ENCODE measurements around the gene HOXB3.

The HOXB3 gene

DNA sequence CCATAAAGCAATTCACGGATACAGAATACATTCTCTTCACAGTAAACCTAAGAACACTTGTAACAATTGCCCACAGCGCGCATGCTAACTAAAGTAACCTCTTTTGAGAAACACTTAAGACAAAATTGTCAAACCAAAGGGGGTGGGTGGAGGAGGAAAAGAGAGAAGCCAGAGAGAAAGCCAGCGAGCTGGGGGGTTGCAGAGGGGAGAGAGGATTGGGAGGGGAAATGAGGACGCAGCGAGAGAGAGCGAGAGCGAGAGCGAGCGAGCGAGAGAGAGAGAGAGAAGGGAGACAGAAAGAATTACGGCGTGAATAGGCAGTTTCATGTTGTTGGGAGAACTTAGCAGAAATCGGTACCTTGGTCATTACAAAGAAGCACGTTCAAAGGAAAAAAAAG is 22.4 kb upstream of the HOXB3 start:
- no peak for DNase-seq (ENCODE audit: low read depth)

DNA sequence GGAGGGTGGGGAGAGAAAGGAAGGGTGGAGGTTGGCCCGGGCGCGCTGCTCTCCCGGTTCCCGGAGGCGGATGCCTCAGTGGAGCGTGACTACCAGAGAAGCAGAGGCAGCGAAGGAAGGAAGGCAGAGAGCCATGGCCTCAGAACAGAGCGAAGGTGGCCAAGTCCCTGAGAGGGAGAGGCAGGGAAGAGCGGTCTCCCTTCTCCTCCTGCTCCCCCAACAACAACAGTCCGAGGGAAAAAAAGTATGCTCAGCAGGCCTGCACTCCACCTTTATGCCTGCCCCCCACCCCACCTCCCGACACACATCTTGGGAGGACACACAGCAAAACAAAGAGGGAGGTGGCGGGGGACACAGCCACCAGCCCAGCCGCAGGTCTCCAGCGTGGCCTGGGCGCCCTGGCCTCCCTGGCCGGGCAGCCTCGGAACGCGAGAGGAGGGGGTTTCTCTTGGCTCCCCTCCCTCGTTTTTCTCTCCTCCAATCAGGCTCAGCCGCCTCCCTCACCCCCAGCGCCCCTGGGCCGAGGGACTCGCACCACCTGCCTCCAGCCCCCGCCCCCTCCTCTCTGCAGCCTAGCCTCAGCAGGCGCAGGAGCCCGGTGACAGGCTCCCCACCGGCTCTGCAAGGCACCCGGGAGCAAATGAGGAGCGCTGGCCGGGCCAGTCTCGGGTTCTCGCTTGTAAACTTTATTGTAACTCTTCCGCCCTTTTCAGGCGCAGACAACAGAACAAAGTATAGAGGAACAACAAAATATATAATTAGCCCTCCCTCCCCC is 21.8 kb upstream of the HOXB3 start:
- no peak for DNase-seq (ENCODE audit: low read depth)

DNA sequence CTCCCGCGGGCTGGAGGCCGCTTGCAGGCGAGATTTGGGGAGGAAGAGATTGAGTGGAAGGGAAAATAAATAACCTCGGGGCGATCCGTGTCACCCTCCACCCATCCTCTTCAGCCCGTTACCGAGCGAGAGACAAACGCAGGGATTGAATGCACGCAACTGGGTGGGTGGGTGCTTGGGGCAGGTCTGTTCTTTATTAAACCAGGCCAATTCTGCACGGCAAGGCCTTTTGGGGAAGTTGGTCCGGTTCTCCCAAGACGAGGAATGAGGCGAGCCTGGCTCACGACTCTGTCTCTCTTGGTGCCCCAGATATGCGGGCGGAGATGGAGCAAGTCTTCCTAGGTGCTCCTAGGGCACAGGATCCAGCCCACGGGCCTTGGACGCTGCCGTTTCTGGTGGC is 21.2 kb upstream of the HOXB3 start:
- no peak for DNase-seq (ENCODE audit: low read depth)

DNA sequence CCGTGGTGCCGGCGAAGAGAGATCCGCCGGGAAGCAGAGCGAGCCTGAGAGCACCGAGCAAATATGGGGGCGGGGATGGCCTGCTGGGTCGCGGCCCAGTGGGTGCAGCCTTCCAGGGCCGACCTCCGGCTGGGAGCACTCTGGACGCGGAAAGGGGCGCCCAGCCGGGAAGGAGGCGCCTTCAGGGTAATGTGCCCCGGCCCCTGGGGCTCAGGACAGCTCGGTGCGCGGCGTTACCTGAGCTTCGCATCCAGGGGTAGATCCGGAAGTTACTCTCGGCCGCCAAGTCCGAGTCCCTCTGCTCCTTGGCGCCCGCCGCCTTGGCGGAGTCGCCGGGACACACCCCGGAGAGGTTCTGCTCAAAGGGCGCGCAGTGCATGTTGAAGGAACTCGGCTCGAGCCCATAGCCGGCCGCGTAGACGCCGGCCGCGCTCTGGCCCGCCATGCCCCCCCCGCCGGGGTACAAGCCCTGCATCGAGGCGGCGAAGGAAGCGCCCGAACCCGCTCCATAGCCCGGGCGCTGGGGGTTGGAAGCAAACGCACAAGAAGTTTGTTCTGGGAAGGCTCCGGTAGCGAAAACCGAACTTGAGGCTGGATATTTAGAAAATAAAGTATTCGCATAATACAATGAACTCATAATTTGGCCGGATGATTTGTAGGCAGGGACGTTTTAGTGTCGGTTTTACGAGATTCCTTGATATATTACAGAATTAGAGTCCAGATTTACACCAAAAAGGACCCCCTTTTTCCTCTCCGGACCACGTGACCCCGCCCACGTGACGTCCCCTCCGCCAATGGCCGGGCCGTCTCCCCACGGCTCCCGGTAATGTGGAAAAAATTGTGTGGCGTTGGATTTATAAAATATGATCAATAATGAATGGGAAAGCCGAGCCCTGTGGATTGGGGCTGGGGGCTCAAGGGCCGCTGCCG is 20.5 kb upstream of the HOXB3 start, which contains the start of gene HOXB7:
TSS of gene HOXB7 (minus strand) at position 736 of the 930 bp plus-strand sequence. CDS start at position 637, 99 bp downstream.
- DNase-seq (ENCODE audit: low read depth), result peak; percentile 55

DNA sequence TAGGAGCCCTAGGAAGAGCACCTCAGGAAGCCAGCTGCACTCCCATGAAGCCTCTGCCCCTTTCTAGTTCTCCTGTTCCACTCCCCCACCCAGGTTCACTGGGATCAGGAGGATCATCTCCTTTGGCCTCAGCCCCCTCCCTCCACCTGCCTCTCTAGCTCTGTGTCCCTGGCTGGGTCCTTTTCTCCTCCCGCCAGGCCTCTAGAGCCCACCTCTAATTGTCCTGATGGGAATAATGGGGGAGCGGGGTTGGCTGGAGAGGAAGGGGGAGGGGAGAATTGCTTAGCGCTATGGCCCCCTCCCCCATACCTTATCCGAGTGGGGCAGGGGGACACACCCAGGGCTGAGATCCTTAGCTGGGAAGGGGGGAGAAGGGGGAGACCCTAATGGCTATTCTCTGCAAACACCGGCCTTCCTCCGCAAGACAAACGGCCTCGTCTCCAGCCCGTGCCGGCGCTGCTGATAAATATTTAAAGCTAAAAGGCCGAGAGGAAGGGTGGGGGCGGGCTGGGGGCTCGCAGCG is 19.8 kb upstream of the HOXB3 start:
- no peak for DNase-seq (ENCODE audit: low read depth)

DNA sequence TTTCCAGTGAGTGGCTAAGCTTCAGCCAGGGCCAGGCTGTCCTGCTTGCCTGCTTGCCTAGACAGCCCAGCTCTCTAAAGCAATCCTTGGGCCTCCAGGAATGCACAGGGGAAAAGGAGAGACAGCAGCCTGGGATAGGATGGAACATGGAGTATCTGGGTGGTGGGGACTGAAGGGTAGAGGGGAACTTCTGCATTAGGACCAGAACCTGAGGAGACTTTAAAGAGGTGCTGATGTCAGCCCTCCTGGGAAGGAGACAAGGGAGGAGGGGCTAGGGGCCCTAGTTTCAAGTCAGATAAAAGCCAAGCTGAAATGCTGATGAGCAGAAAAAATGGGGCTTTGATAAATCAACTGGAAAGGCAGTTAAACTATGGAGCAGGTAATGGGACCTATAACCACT is 19.0 kb upstream of the HOXB3 start:
- DNase-seq (ENCODE audit: low read depth), result no peak

DNA sequence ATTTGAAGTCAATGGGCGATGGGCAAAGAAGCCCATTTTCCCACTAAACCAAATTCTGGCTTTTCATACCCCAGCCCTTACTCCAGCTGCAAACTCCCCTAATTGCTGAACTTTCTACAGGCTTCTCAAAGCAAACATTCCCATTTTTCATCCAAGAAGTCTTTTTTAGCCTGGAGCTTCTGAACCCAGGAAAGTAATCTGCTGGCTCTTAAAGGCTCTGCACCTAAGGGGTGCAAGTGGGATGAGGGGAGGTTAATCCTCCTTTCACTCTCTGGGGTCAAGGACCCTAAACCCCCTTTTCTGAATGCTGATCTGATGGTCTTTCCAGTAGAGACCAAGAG is 18.4 kb upstream of the HOXB3 start:
- no peak for DNase-seq (ENCODE audit: low read depth)

DNA sequence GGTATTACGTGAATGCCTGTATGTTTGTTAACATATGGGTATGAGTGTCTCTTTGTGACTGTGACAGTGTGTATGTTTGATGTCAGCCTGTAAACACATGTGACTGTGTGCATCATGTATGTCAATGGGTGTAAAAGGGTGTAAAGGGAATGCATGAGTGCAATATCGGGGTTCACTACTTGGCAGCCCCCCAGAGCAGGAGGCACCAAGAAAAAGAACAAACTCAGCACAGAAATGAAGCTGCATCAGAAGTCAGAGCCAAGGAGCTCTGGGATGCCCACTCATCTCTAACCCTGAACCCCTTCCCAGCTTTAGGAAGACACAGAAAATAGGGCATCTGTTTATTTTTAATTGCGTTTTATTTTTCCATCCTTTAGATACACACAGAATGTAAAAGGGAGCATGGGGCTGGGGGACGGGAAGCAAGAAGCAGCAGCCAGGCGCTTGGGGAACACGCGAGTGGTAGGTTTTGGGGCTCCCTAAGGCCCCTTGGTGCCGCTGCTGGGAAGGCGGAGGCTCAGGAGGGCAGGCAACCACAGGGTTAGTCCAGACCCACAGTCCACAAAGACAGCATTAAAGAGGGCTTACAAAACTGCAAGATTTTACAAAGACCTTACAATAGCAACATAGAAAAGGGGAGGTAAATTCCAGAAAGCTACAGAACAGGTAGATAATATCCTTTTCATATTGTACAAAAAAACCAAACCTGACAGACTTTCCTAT is 17.0 kb upstream of the HOXB3 start:
- no peak for DNase-seq (ENCODE audit: low read depth)

DNA sequence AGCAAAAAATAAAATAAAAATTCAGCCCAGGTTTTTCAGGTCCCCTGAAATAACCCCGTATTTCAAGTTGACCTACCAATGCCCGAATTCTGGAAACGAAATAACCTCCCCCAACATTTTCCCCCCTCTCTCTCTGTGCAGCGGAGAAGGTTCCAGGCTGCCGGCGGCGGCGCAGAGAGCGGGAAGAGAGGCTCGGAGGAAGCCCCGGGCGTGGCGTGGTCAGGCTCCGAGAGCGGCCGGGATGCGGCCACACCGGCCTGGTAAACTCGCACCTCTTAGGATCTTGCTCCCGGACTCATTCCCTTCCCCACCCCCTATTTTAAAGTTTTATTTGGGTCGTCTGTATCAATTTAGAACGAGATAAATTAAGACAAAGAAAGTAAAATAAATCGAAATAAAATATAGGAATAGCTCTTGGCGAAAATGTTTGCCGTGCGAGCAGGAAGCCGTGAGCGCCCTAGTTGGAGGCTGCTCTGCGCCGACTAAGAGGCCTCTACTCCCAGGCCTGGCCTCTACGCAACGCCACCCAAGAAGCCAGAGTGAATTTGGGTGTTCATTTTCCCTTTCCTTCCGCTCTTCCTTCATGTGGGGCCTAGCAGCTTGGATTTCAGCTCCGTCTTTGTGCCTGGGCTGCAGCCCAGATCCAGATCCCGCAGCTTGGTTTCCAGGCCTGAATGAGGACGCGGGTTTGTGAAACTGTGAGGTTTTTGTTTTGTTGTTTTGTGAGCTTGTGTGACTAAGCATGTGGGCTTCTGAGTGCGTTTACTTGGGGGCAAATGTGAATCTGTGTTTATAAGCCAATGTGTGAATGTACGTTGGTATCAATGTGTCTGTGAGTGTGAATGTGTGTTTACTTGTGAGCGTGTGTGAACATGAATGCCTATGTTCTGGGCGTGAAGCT is 16.2 kb upstream of the HOXB3 start:
- DNase-seq (ENCODE audit: low read depth), result no peak

DNA sequence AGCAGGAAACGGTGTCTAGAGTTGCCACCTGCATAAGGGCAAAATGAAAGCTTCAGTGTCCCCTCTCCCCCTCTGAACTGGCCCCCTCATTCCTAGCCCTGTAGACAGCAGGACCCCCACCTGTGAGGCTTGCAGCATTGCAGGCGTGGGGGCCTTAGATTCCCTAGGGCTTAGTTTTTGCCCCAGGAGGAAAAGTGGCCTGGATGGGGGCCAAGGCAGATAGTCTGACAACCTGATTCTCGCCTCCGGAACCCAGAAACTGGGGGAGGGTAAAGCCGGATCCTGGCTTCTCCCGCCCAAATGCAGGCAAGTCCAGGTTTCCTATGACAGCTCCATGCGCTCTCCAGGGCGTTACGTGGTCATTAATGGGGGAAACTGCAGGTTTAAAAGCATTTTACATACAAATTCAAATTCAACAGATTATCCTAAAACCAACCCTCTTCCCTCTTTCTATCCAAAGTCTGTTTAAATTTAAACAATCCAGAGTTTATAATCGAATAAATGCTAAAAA is 15.4 kb upstream of the HOXB3 start:
- no peak for DNase-seq (ENCODE audit: low read depth)

DNA sequence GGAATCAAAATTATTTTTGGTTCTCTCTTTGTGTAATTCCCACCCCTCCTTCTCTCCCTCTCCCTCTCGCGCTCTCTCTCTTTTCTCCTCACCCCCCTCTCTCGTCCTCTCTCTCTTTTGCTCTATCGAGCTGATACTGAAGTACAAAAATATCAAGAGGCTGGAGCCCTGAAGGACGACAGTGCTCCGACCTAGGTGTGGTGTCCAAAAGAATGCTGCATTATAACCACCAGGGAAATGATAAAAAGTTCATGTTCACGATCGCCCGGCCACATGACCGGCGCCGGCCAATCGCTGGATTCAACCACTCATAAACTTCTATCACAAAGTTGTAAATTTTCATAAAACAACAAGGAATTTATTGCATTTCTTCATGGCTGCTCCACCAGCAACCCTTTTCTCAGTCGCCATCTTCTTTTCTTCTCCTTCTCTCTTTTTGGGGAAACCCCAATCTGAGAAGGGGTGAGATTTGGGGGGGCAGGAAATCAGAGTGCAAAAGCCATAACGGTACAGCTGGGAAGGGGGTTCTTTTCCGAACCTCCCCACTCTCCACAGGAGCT is 14.8 kb upstream of the HOXB3 start, which contains the start of gene HOXB6:
TSS of gene HOXB6 (minus strand) at position 217 of the 560 bp plus-strand sequence. CDS start 6,836 bp downstream, outside the sequence.
- no peak for DNase-seq (ENCODE audit: low read depth)

DNA sequence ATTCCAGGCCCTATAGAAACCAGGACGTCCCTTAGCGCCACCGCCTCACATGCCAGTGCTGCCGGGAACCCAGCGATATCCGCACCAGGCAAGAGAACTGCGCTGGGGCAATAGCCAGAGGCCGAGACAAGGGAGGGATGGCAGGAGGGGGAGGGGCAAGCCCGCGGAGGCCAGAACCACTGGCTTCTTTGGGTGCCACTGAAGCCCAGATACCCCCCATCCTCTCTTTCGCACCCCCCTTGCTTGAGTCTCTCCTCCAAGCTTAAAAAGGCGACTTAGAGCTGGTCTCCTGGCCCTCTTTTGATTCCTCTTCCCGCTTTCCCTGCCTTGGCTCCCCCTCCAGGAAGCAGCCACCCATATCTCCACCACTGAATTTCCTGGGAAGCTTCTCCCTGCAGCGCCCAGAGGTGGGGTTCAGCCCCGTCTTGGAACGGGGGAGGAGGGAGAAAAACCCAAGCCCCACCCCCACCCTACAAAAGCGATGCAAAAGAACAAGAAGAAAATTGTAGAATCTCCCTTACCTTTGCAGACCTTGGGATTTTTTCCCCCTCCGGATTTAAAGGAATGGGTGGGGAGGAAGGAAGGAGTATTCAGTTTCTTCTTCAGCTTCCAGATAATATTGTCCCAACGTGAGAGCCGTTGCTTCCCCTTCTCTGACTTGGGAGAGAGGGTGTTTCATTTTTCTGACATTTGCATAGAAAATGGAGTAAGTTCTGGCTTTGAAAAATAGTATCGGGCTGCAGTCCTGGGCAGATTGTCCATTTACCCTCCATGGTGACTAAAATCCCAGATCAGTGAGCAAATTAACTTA is 14.1 kb upstream of the HOXB3 start:
- no peak for DNase-seq (ENCODE audit: low read depth)

DNA sequence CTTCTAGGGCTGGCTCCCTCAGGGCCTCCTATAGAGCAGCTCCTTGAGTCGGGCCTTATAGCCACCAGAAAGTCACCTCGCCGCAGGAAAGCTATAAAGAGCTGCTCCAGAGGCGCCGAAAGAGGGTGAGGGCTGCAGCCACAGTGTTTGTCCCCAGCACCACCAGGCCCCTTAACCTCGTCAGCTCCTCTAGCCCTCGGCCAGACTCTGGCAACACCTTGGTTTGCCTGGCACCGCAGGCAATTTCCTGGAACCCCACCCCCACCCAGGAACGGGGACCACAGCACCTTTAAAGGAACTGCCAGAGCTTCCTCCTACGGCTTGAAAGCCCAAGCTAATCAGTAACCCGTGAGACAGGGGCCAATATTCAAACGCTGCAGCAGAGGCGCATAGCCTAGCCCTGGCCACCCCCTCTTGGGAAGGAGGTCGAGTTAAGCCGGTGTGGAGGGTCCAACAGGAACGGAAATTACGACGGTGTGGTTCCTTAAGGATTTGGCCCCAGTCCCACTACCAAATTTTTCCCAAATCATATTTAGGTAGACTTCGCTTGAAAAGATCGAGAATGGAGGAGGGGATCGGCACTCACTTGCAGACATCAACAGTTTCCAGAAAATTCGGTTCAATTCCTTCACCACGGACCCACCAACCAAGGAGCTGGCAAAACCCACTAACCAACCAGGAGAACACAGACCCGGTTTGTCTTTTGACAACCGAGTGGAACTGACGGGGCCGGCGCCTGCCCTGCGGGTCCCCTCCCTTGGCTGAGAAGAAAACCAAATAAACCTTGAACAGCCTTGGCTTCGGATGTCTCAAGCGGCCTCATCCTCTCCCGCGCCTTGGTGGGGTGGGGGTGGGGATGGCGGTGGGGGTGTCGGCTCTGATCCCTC is 11.7 kb upstream of the HOXB3 start:
- no peak for DNase-seq (ENCODE audit: low read depth)

DNA sequence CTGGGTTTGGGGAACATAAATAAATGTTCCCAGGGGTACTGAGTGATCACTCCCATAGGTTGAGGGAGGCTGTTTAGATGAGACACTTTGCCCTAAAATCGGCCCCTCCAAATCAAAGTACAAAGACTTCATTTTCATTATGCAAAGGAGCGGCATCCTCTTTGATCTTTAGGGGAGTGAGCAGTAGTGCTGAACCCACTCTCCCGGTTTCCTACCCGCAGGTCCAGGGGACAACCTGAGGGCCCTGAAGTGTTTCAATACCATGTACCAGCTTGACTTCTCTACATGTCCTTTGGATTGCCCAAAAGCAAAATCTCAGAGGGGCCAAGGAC is 11.1 kb upstream of the HOXB3 start:
- no peak for DNase-seq (ENCODE audit: low read depth)

DNA sequence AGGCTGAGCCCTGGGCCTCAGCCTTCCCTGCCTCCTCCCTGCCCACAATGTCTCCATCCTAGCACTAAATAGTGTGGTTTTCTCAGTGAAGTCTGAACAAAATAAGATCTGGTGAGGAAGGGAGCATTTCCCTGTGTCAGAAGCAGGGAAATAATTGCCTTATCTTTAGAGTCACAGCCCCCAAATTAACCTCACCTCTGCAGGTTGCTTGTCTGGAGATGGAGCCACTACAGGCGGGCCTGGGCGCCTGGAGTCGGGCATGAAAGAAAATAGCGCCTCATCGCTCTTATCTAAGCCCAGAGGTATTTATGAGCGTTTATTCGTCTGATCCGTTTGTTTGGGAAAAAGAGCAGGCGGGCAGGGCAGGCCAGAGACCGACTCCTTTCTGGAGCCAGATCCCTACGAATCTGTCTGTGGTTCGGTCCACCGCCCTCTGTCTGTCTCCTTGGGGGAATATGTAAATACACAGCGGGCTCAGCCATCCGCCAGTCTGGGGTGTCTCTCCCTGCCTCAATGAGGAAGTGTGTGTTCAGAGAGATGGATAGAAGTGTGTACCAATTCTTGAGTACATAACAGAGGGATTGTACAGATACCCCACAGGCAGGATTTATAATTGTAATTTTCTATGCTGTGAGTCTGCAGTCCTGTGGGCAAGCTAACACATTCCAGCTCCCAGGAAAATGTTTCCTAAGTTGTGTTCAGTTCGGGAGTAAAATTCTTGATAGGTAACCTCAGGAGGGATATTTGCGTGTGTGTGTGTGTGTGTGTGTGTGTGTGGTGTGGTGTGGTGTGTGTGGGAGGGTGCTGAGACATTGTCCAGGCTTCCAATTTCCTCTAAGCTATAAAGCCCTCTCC is 10.4 kb upstream of the HOXB3 start:
- no peak for DNase-seq (ENCODE audit: low read depth)

DNA sequence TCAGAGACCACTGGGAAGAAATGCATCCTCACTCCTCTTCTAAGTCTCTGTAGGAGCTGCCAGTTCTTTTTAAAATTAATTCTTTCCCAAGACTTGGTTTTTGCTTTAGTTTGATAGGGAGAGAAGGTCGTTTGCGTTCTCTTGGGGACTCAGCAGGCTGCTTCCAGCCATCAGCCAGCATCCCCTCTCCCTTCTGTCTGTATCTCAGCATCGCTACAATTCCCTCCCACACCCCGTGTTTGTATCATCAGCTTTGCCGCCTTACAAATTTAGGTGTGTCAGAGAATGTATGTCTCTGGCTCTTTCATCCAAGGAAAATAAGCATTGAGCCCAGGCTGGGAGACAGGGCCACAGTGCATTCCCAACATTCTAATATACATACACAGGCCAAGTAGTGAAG is 9.3 kb upstream of the HOXB3 start:
- no peak for DNase-seq (ENCODE audit: low read depth)

DNA sequence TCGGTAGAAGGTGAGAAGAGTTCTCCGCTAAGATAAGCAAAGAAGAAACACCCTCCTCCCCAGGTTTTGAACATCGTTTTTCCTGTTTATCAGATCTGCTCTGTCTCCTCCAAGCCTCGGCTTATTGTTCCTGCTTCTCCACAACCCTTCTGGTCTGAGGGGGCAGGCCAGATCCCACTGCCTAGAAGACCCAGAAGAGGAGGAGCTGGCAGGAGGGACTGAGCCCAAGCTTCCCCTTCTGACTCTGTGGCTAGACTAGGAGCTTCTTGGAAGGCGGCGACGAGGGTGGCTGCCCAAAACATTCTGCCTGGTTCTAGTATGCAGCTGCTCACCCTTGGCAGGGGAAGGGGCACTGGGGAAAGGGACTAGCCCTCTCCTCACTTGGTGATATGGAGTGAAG is 8.7 kb upstream of the HOXB3 start:
- no peak for DNase-seq (ENCODE audit: low read depth)

All from stimulated activated CD8-positive, alpha-beta memory T cell treated with anti-CD3 and anti-CD28 coated beads, Interleukin-7, amount 100 ng/mL, for 24 hours (primary cell).